HL-60 (cell line): ENCODE measurements around the gene DPP6.

ENCODE experiments used
- DNase-seq, 2 experiments: peaks; one replicate each; pipeline ENCODE4 v3.0.0-alpha.2; 2010 to 2020; ENCODE audit warnings: low read depth in 1 of 2, low spot score in 1 of 2
- H3K27ac ChIP-seq: fragments of 250-450 bp; sonication (Bioruptor Pico); replicated peaks from 2 replicates; pipeline ENCODE4 v1.5.1; 2020; ENCODE audit warnings: mild to moderate bottlenecking, moderate library complexity
- H3K27me3 ChIP-seq: fragments of 250-450 bp; sonication (Bioruptor Pico); 2 replicates; pipeline ENCODE4 v1.5.1; 2021; ENCODE audit warnings: mild to moderate bottlenecking, moderate library complexity; ENCODE audit not compliant: insufficient read depth, poor library complexity, severe bottlenecking
- H3K4me3 ChIP-seq: replicated peaks from 2 replicates; pipeline ENCODE4 v1.5.1; 2011; ENCODE audit warnings: mild to moderate bottlenecking, control low read depth, low read length; ENCODE audit not compliant: insufficient read depth
- GABPA ChIP-seq: IDR thresholded peaks from 2 replicates; pipeline ENCODE4 v1.6.1; 2012; ENCODE audit warnings: low read depth
- POLR2AphosphoS5 ChIP-seq: IDR thresholded peaks from 2 replicates; pipeline ENCODE4 v1.6.1; 2012; ENCODE audit warnings: low read depth
- SPI1 ChIP-seq: IDR thresholded peaks from 2 replicates; pipeline ENCODE4 v1.6.1; 2012; ENCODE audit warnings: low read depth, mild to moderate bottlenecking, borderline replicate concordance
- TF ChIP-seq, protein P1 (sequence below): IDR thresholded peaks from 2 replicates; pipeline ENCODE4 v1.6.1; 2012; ENCODE audit warnings: low read depth; ENCODE audit not compliant: insufficient replicate concordance
- TF ChIP-seq, protein P2 (sequence below): IDR thresholded peaks from one replicate; pipeline ENCODE4 v1.5.1; 2011; ENCODE audit warnings: low read length, control low read depth, inconsistent platforms; ENCODE audit not compliant: insufficient read depth

Gene DPP6

DNA sequence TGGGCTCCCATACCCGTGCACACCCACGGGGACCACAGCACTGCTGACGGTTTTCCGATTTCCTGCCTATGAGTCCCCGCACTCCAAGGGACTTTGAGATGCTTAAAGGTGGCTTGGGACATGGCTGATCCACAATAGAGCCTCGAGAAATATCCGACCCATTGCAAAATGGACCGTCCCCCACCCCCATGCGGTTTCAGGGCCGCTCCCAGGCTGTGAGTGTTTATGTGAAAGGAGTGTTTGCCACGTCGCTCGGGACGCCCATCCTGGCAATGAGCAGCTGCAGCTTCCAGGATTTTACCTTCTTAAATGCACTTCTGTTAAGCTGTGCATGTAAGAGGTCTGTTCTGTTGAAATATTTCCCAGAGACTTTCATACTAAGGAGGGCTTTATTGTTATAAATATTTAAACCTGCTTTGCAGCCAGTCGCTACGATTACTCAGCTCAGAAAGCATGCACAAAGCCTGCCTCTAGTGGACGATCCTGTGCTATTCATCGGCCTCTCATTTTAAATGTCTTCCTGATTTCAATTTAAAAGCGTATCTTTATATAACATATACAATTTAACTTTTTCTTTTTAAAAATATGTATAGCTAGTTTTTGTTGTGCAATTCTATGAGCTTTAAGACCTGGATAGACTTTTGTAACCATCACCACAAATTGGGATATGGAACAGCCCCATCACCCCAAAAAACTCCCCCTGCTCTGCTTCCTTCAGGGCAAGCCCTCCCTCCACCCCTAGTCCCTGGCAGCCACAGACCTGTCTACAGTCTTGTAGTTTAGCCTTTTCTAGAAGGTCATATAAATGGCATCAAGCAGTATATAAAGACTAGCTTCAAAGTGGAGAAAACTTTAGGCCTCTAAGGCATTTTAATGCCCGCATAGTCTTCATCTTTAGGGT is 532.4 kb downstream of the DPP6 start:
- Histone ChIP-seq H3K27ac (no peak overlapping the region), H3K27me3 (no peaks in the 10 kb centered on the region), H3K4me3 (no peak overlapping the region)
- DNase-seq = no peak
- no peak for TF ChIP-seq POLR2AphosphoS5
- TF ChIP-seq, protein P1, sequence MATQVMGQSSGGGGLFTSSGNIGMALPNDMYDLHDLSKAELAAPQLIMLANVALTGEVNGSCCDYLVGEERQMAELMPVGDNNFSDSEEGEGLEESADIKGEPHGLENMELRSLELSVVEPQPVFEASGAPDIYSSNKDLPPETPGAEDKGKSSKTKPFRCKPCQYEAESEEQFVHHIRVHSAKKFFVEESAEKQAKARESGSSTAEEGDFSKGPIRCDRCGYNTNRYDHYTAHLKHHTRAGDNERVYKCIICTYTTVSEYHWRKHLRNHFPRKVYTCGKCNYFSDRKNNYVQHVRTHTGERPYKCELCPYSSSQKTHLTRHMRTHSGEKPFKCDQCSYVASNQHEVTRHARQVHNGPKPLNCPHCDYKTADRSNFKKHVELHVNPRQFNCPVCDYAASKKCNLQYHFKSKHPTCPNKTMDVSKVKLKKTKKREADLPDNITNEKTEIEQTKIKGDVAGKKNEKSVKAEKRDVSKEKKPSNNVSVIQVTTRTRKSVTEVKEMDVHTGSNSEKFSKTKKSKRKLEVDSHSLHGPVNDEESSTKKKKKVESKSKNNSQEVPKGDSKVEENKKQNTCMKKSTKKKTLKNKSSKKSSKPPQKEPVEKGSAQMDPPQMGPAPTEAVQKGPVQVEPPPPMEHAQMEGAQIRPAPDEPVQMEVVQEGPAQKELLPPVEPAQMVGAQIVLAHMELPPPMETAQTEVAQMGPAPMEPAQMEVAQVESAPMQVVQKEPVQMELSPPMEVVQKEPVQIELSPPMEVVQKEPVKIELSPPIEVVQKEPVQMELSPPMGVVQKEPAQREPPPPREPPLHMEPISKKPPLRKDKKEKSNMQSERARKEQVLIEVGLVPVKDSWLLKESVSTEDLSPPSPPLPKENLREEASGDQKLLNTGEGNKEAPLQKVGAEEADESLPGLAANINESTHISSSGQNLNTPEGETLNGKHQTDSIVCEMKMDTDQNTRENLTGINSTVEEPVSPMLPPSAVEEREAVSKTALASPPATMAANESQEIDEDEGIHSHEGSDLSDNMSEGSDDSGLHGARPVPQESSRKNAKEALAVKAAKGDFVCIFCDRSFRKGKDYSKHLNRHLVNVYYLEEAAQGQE = no peak
- TF ChIP-seq SPI1 = no peak
- no peak for TF ChIP-seq GABPA
- TF ChIP-seq, protein P2, sequence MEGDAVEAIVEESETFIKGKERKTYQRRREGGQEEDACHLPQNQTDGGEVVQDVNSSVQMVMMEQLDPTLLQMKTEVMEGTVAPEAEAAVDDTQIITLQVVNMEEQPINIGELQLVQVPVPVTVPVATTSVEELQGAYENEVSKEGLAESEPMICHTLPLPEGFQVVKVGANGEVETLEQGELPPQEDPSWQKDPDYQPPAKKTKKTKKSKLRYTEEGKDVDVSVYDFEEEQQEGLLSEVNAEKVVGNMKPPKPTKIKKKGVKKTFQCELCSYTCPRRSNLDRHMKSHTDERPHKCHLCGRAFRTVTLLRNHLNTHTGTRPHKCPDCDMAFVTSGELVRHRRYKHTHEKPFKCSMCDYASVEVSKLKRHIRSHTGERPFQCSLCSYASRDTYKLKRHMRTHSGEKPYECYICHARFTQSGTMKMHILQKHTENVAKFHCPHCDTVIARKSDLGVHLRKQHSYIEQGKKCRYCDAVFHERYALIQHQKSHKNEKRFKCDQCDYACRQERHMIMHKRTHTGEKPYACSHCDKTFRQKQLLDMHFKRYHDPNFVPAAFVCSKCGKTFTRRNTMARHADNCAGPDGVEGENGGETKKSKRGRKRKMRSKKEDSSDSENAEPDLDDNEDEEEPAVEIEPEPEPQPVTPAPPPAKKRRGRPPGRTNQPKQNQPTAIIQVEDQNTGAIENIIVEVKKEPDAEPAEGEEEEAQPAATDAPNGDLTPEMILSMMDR = no peak

DNA sequence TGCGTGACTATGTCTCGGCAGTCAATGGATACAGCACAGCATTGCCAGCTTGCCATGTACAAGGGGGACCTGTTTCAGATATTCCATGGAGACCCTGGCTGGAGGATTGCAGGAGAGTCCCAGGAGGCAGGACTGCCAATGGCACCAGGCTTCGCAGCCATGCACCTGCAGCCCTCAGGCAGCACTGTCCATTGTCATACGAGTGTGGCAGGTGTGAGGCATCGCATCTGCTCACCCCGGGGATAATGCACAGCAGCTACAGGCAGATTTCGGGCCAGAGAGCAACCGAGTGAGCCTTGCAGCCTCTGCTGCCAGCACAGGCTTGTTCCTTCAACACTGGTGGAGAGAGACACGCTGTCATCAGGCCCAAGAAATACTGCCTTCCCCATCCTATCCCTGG is 535.6 kb downstream of the DPP6 start:
- no peaks in the 10 kb centered on the region for H3K27me3 ChIP-seq
- TF ChIP-seq, protein P1 = no peak
- TF ChIP-seq POLR2AphosphoS5 (no peak), GABPA (no peak), SPI1 (no peak)
- TF ChIP-seq, protein P2 = no peak
- DNase-seq = no peak
- no peak overlapping the region for H3K4me3 ChIP-seq
- H3K27ac ChIP-seq = no peak overlapping the region

DNA sequence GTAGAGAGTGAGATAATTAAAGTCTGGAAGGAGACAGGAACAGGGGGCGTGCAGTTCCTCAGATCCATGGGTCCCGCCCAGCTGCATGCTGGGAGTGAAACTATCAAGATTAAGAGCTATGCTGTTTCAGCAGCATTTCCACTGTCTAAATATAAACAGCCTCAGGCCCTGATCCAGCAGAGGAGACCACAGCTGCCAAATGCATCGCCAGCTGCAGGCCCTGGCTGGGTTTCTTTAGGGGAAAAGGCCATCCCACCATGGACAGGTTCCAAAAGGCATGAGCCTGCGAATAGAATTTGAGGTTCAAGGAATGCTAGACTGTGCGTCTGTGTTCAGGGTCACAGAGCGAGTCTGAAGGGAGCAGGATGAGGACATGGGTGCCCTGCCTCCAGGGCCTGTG is 539.3 kb downstream of the DPP6 start:
- no peaks in the 10 kb centered on the region for H3K27me3 ChIP-seq
- TF ChIP-seq, protein P1 = no peak
- TF ChIP-seq GABPA (no peak), SPI1 (no peak), POLR2AphosphoS5 (no peak)
- TF ChIP-seq, protein P2 = no peak
- H3K27ac ChIP-seq = no peak overlapping the region
- no peak overlapping the region for H3K4me3 ChIP-seq
- DNase-seq = no peak
